A673 (cell line): Measurements from ENCODE around the gene MAN2B2. TPM values are rescaled to one million over a fixed set of nuclear protein-coding genes. Genes with fewer than 3 reads are reported as not detected.

Source experiments
- BruUV-seq: library from RNA; stranded (reverse); fragments of 400-500 nt; replicated peaks from 2 replicates; lab custom pipeline; 2021; lab: Mats Ljungman, UMichigan
- CTCF ChIA-PET: fragments of 300-600 bp; sonication (Branson Sonifier 250); formaldehyde crosslinking; loops from one replicate; lab custom pipeline; 2022; ENCODE audit warnings: antibody characterized with exemption; lab: Charles Lee
- POLR2A ChIA-PET: fragments of 300-600 bp; sonication (Branson Sonifier 250); formaldehyde crosslinking; loops from one replicate; lab custom pipeline; 2022; ENCODE audit warnings: antibody characterized with exemption; ENCODE audit not compliant: low non-redundant PET; lab: Charles Lee
- DNase-seq: peaks from one replicate; pipeline ENCODE4 v3.0.0-alpha.2; 2015; ENCODE audit warnings: low spot score
- H3K27ac ChIP-seq: fragments of 200-600 bp; sonication (generic); 2 replicates; pipeline ENCODE4 v1.5.1; 2016; ENCODE audit warnings: mixed run types, low read depth, mild to moderate bottlenecking, mixed read lengths, antibody characterized with exemption, low read length; ENCODE audit not compliant: poor library complexity, severe bottlenecking
- H3K27me3 ChIP-seq: fragments of 200-600 bp; sonication (generic); replicated peaks from 2 replicates; pipeline ENCODE4 v1.6.1; 2017; ENCODE audit warnings: mixed run types, low read depth, mild to moderate bottlenecking, mixed read lengths, antibody characterized with exemption, low read length; ENCODE audit not compliant: insufficient read depth, poor library complexity
- H3K36me3 ChIP-seq: fragments of 200-600 bp; sonication (generic); 2 replicates; pipeline ENCODE4 v1.6.1; 2016; ENCODE audit warnings: mixed run types, mild to moderate bottlenecking, mixed read lengths, antibody characterized with exemption, low read length; ENCODE audit not compliant: insufficient read depth, poor library complexity, severe bottlenecking
- H3K4me1 ChIP-seq: fragments of 200-600 bp; sonication (generic); 2 replicates; pipeline ENCODE4 v1.6.1; 2017; ENCODE audit warnings: mixed run types, mild to moderate bottlenecking, mixed read lengths, antibody characterized with exemption, low read length; ENCODE audit not compliant: insufficient read depth, poor library complexity, severe bottlenecking
- H3K4me3 ChIP-seq: fragments of 200-600 bp; sonication (generic); 2 replicates; pipeline ENCODE4 v1.5.1; 2016; ENCODE audit warnings: low read depth, mixed run types, mild to moderate bottlenecking, mixed read lengths, low read length; ENCODE audit not compliant: poor library complexity, severe bottlenecking
- H3K9me3 ChIP-seq: fragments of 200-600 bp; sonication (generic); 2 replicates; pipeline ENCODE4 v1.6.1; 2016; ENCODE audit warnings: mixed run types, low read depth, mild to moderate bottlenecking, mixed read lengths, antibody characterized with exemption, low read length; ENCODE audit not compliant: poor library complexity, severe bottlenecking
- EZH2 ChIP-seq: fragments of 200-600 bp; sonication (generic); IDR thresholded peaks from 2 replicates; pipeline ENCODE4 v1.6.1; 2017; ENCODE audit warnings: borderline replicate concordance, low read depth, mild to moderate bottlenecking, mixed read lengths, antibody characterized with exemption, low read length; ENCODE audit not compliant: poor library complexity, severe bottlenecking
- intact Hi-C: fragments of 100-400 bp; cut with micrococcal nuclease; formaldehyde crosslinking; loops from one replicate; pipeline ENCODE4 v1.10.0; 2022; ENCODE audit not compliant: unreplicated experiment
- total RNA-seq: library from RNA; stranded (reverse); gene quantifications from 2 replicates; pipeline ENCODE4 v1.2.3, GENCODE V29; 2021
- TF ChIP-seq, protein P1 (sequence below): fragments of 300-800, 200-600 bp; sonication (generic); conservative IDR thresholded peaks from 2 replicates; pipeline ENCODE4 v1.5.1; 2017; ENCODE audit warnings: low read depth, mild to moderate bottlenecking, antibody characterized with exemption, low read length, moderate library complexity, mixed read lengths

The MAN2B2 gene
- total RNA-seq, 1 experiment from 2014 or later, result 14.9 TPM

DNA sequence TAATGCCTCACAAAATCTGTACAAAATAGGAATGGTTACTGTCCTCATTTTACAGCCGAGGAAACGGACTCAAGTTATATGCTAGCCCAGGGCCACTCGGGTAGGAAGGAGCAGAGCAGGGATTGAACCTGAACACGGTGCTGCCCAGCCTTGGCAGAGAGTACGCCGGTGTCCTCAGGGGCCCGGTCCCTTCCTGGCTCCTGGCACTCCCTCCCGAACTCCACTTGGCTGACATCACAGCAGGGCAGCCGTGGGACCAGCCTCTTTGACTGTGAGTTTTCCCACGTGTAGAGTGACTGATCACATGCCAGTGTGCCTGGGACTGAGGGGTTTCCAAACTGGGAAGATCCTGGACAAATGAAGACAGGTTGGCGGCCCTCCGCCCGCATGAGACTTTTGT lies 23.7 kb downstream of the MAN2B2 start:
- CTCF ChIA-PET, result no interaction called here
- Histone ChIP-seq H3K4me3 (no peak overlapping the region), H3K27ac (no peak overlapping the region), H3K9me3 (no peaks in the 10 kb centered on the region), H3K4me1 (no peaks in the 10 kb centered on the region), H3K36me3 (no peaks in the 10 kb centered on the region), H3K27me3 (no peaks in the 10 kb centered on the region)
- POLR2A ChIA-PET, result no interaction called here
- BruUV-seq, result no TSS peak
- no peak for DNase-seq
- TF ChIP-seq EZH2, result no peak
- TF ChIP-seq, protein P1, sequence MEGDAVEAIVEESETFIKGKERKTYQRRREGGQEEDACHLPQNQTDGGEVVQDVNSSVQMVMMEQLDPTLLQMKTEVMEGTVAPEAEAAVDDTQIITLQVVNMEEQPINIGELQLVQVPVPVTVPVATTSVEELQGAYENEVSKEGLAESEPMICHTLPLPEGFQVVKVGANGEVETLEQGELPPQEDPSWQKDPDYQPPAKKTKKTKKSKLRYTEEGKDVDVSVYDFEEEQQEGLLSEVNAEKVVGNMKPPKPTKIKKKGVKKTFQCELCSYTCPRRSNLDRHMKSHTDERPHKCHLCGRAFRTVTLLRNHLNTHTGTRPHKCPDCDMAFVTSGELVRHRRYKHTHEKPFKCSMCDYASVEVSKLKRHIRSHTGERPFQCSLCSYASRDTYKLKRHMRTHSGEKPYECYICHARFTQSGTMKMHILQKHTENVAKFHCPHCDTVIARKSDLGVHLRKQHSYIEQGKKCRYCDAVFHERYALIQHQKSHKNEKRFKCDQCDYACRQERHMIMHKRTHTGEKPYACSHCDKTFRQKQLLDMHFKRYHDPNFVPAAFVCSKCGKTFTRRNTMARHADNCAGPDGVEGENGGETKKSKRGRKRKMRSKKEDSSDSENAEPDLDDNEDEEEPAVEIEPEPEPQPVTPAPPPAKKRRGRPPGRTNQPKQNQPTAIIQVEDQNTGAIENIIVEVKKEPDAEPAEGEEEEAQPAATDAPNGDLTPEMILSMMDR, result no peak
- intact Hi-C loops, result no loop called here

DNA sequence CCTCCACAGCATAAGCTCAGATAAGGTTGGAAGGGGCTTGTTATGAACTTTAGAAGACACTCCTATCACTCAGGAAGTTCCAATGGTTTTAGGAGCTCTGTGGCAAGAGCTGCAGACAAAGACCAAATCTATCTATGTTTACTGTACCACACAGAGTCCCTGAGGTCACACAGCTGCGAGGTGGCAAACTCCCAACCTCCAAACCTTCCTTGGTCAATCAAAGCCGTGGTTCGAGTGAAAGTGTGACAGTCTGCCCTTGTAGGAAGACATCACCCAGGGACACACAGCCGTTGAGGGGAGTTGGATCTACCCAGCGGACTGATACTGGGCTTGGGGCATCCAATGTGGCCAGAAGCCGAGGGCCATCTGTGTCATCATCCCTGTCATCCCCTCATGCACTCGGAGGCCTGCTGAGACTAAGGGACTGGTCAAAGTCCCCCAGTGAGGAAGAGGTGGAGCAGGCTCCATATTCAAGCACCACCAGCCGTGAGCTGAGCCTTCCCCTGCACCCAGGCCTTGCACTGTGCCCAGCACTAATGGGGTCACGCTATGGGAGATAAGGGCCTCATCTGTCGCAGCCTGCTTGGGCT lies 26.8 kb downstream of the MAN2B2 start:
- intact Hi-C loops, result no loop called here
- POLR2A ChIA-PET, result no interaction called here
- CTCF ChIA-PET, result no interaction called here

DNA sequence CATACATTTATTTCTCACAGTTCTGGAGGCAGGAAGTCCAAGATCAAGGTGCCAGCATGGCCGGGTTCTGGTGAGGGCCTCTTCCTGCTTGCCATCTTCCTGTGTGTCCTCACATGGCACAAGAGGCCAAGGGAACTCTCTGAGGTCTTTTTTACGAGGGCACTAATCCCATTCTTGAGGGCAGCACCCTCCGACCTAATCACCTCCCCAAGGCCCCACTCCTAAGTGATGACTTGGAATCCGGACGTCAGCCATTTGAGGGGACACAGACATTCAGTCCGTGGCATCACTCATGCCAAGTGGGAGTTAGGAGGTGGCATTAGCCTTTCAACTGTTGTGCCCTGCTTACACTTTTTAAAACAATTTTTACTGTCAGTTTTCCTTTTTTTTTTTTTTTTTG lies 27.3 kb downstream of the MAN2B2 start:
- ChIA-PET CTCF (no interaction called here), POLR2A (interaction anchor here (0.6 kb wide), 1 partner anchor 105 kb away, joined by 4 read pairs; no protein-coding TSS in a partner anchor)
- TF ChIP-seq, protein P1, result no peak
- no peak for TF ChIP-seq EZH2
- peaks cover 5% of the 10 kb centered on the region for H3K9me3 ChIP-seq
- H3K4me3 ChIP-seq, result no peak overlapping the region
- H3K4me1 ChIP-seq, result no peaks in the 10 kb centered on the region
- intact Hi-C loops, result no loop called here
- no peaks in the 10 kb centered on the region for H3K27me3 ChIP-seq
- H3K27ac ChIP-seq, result no peak overlapping the region
- DNase-seq, result no peak
- no peaks in the 10 kb centered on the region for H3K36me3 ChIP-seq
- BruUV-seq, result no TSS peak

More for the DNA sequence above, 26.8 kb downstream of the MAN2B2 start:
- TF ChIP-seq, protein P1, result no peak
- no peak for TF ChIP-seq EZH2
- no peak for DNase-seq
- Histone ChIP-seq H3K27ac (no peak overlapping the region), H3K4me1 (no peaks in the 10 kb centered on the region), H3K4me3 (no peak overlapping the region), H3K36me3 (no peaks in the 10 kb centered on the region), H3K9me3 (peaks cover 5% of the 10 kb centered on the region), H3K27me3 (no peaks in the 10 kb centered on the region)
- no TSS peak for BruUV-seq
